ENCODE results near the gene SLC28A1. TPM values are rescaled to one million over a fixed set of nuclear protein-coding genes. Genes with fewer than 3 reads are reported as not detected.

The SLC28A1 gene
- total and polyA plus RNA-seq, 11 donors, result 0.14 to 2.9 (median 0.74) TPM; not detected in 1

GRCh38 chr15:84937144-84937543 is 52.7 kb downstream of the SLC28A1 start:
- H3K4me1 ChIP-seq, result peaks cover 0 to 8% (median 0%) of the 10 kb centered on the region in 12 donors
- H3K9me3 ChIP-seq, result no peaks in the 10 kb centered on the region
- H3K36me3 ChIP-seq, result no peaks in the 10 kb centered on the region
- no peak for DNase-seq
- H3K4me3 ChIP-seq, result no peak overlapping the region
- WGBS, 4 donors, result 52 to 73% (median 59%) methylated on average over 5 of the region's 5 CpGs
- intact Hi-C loops (cut with DNase I), result loop anchor here in 3 of 10 donors (2.0 to 10.0 kb wide), 3 partner anchors 52 to 345 kb away; partner anchors contain the start of genes NMB (in 1 of the 3), SLC28A1 (in 1 of the 3) and WDR73 (in 1 of the 3)
- H3K27ac ChIP-seq, result no peak overlapping the region
- no peaks in the 10 kb centered on the region for H3K27me3 ChIP-seq
- no peak for ATAC-seq
- TF ChIP-seq POLR2A (IDR thresholded peaks at IDR 0.05) (no peak), CTCF (IDR thresholded peaks at IDR 0.05) (no peak)

GRCh38 chr15:84938726-84939125 is 54.3 kb downstream of the SLC28A1 start:
- Histone ChIP-seq H3K4me1 (peaks cover 0 to 8% (median 0%) of the 10 kb centered on the region in 12 donors), H3K4me3 (no peak overlapping the region), H3K27me3 (no peaks in the 10 kb centered on the region), H3K27ac (no peak overlapping the region), H3K36me3 (no peaks in the 10 kb centered on the region), H3K9me3 (no peaks in the 10 kb centered on the region)
- intact Hi-C loops (cut with DNase I), result loop anchor here in 2 of 10 donors (5.0 to 10.0 kb wide), 2 partner anchors 284 to 346 kb away; partner anchors contain the start of genes NMB (in 1 of the 2) and WDR73 (in 1 of the 2)
- TF ChIP-seq POLR2A (IDR thresholded peaks at IDR 0.05) (no peak), CTCF (IDR thresholded peaks at IDR 0.05) (no peak)
- no peak for ATAC-seq
- DNase-seq, result no peak
- WGBS, 4 donors, result 93 to 98% (median 95%) methylated on average over 1 of the region's 1 CpG

GRCh38 chr15:84940399-84940798 is 55.9 kb downstream of the SLC28A1 start:
- H3K27me3 ChIP-seq, result no peaks in the 10 kb centered on the region
- WGBS, 4 donors, result 54 to 84% (median 73%) methylated on average over 3 of the region's 3 CpGs
- ATAC-seq (no peak), DNase-seq (no peak)
- peaks cover 0 to 15% (median 7%) of the 10 kb centered on the region in 12 donors for H3K4me1 ChIP-seq
- no peak overlapping the region for H3K27ac ChIP-seq
- H3K9me3 ChIP-seq, result no peaks in the 10 kb centered on the region
- no peaks in the 10 kb centered on the region for H3K36me3 ChIP-seq
- intact Hi-C loops (cut with DNase I), result no loop called here
- no peak for TF ChIP-seq CTCF (IDR thresholded peaks at IDR 0.05)
- no peak for TF ChIP-seq POLR2A (IDR thresholded peaks at IDR 0.05)
- no peak overlapping the region for H3K4me3 ChIP-seq

- TF ChIP-seq CTCF (IDR thresholded peaks at IDR 0.05) (no peak), POLR2A (IDR thresholded peaks at IDR 0.05) (no peak)
- Histone ChIP-seq H3K4me1 (peaks cover 0 to 19% (median 9%) of the 10 kb centered on the region in 12 donors), H3K9me3 (no peaks in the 10 kb centered on the region), H3K36me3 (no peaks in the 10 kb centered on the region), H3K27ac (no peak overlapping the region), H3K27me3 (no peaks in the 10 kb centered on the region), H3K4me3 (no peak overlapping the region)
- no peak for ATAC-seq
- 83 to 97% (median 93%) methylated on average over 2 of the region's 2 CpGs for WGBS, 4 donors
- intact Hi-C loops (cut with DNase I), result no loop called here
- DNase-seq, result no peak
Measured at GRCh38 chr15:84942456-84942855, 58.0 kb downstream of the SLC28A1 start.
